ENCODE results near the gene TBC1D5. TPM values are rescaled to one million over a fixed set of nuclear protein-coding genes. Genes with fewer than 3 reads are reported as not detected.

Gene TBC1D5
- total and polyA plus RNA-seq, 12 donors, result 6.7 to 35.6 (median 30.5) TPM

DNA sequence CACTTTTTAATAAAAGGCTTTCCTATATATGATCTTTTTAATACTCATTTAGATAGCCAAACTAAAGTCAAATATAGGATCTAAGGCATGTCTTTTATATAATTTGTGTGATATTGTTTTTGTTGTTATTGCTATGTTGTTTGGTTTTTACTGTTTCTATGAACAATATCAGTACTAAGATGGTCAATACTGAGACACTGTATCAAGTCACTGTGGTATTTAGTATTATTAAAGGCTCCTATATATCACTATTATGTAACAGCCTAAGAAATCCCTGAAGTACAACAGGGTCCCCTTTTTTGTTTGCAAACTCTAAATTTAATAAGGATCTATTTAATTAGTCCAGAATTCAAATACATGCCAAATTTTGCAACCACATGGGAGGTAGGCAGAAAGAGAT is 61.9 kb downstream of the TBC1D5 start:
- Histone ChIP-seq H3K9me3 (no peaks in the 10 kb centered on the region), H3K36me3 (no peaks in the 10 kb centered on the region), H3K4me3 (no peak overlapping the region), H3K27ac (no peak overlapping the region), H3K4me1 (peaks cover 0 to 6% (median 0%) of the 10 kb centered on the region in 9 donors), H3K27me3 (no peaks in the 10 kb centered on the region)
- DNase-seq (no peak), ATAC-seq (no peak)
- no peak for TF ChIP-seq CTCF (IDR thresholded peaks at IDR 0.05)
- intact Hi-C loops (cut with DNase I), result loop anchor here in 4 of 10 donors (10.0 kb wide), 1 partner anchor 246 kb away; no protein-coding TSS in a partner anchor

DNA sequence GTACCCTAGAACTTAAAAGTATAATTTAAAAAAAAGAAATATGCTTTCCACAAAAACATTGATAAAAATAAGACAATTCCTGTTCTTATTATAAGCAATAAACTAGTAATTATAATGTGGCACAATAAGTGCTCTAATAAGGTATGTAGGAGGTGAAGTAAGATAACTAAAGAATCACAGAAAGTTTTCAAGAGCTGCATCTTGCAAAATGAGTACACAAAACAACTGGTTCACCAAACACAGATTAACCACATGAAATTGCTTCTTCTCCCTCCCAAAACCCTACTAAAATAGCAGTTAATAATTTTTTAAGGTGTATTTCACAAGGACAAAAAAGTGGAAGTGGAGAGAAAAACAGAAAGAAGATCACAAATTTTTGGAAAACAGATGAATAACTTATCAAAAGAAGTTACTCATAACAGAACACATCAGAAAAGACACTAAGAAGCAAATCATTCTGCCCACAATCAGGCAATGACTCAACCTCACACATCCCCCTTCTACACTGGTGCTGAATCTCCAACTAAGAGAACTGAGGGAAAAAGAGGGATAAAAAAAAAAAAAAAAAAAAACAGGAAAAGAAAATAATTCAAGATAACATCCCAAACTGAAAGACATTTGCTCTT is 64.2 kb downstream of the TBC1D5 start:
- no peak overlapping the region for H3K4me3 ChIP-seq
- H3K4me1 ChIP-seq, result peaks cover 0 to 6% (median 0%) of the 10 kb centered on the region in 9 donors
- DNase-seq, result no peak
- ATAC-seq, result no peak
- no peak overlapping the region for H3K27ac ChIP-seq
- no peaks in the 10 kb centered on the region for H3K9me3 ChIP-seq
- H3K27me3 ChIP-seq, result no peaks in the 10 kb centered on the region
- no peaks in the 10 kb centered on the region for H3K36me3 ChIP-seq
- intact Hi-C loops (cut with DNase I), result no loop called here
- TF ChIP-seq CTCF (IDR thresholded peaks at IDR 0.05), result no peak

DNA sequence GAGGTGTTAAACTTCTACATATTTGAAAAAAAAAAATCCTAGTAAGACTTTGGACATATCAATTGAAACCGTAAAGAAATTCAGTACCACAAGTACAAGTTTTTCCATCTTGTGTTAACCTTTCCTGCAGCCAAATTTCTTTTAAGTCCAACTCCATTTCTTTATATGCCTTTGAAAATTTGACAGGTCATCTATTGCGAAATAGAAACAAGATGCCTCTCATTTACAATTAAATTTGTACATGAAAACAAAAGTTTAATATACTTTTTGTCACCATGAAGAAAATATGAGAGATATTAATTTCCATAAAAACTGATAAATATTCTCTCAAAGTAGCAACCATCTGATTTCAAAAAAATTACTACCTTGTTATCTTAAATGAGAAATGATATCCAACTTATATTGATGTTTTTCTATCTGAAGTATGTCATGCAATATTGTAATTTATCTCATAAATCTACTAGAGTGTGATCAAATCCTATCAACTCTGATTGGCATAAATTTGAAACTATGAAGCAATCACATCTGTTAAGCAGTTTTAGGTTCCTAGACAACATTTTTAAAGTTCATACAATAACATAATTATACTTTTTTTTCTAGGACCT is 68.2 kb downstream of the TBC1D5 start:
- 49 to 88% methylated on average over 2 of the region's 2 CpGs for WGBS, 2 donors
- Histone ChIP-seq H3K4me3 (no peak overlapping the region), H3K9me3 (peaks cover 0 to 7% (median 0%) of the 10 kb centered on the region in 11 donors), H3K36me3 (no peaks in the 10 kb centered on the region), H3K27ac (no peak overlapping the region), H3K27me3 (no peaks in the 10 kb centered on the region), H3K4me1 (peaks cover 0 to 11% (median 0%) of the 10 kb centered on the region in 9 donors)
- intact Hi-C loops (cut with DNase I), result no loop called here
- DNase-seq (no peak), ATAC-seq (no peak)
- TF ChIP-seq CTCF (IDR thresholded peaks at IDR 0.05), result no peak

DNA sequence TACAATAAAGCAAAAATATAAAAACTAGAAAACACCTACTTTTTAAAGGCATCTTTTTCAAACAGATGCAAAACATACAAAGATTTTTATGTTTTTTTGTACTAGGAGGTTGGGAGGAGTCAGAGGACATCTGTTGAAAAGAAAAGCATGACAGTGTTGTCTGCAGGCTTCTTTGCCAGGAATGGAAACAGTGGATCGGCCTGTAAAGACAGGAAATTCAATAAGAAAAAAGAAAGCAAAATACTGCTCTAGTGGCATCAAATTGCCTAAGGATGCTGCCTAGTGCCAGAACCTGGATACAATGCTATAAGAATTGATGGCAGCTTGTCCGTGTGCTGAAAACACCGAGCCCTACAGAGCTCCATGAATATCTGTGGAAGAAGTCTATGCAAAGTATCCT is 69.9 kb downstream of the TBC1D5 start:
- no peaks in the 10 kb centered on the region for H3K36me3 ChIP-seq
- no peaks in the 10 kb centered on the region for H3K27me3 ChIP-seq
- H3K9me3 ChIP-seq, result peaks cover 0 to 12% (median 0%) of the 10 kb centered on the region in 11 donors
- WGBS, 2 donors, result 57 to 75% methylated on average over 3 of the region's 3 CpGs
- DNase-seq (no peak), ATAC-seq (peak in 1 of 8 donors; percentile 24)
- intact Hi-C loops (cut with DNase I), result no loop called here
- H3K27ac ChIP-seq, result no peak overlapping the region
- TF ChIP-seq CTCF (IDR thresholded peaks at IDR 0.05), result no peak
- H3K4me1 ChIP-seq, result peaks cover 0 to 6% (median 0%) of the 10 kb centered on the region in 9 donors
- H3K4me3 ChIP-seq, result no peak overlapping the region
